GM20431 (cell line): Measurements from ENCODE around the gene MACROD2.

Experiments
- in situ Hi-C: fragments of 300-500 bp; cut with MseI, MboI; formaldehyde crosslinking; loops from one replicate; pipeline ENCODE4 v1.15.0; 2020; ENCODE audit warnings: low sequenced_read_pairs; ENCODE audit not compliant: unreplicated experiment

The MACROD2 gene

DNA sequence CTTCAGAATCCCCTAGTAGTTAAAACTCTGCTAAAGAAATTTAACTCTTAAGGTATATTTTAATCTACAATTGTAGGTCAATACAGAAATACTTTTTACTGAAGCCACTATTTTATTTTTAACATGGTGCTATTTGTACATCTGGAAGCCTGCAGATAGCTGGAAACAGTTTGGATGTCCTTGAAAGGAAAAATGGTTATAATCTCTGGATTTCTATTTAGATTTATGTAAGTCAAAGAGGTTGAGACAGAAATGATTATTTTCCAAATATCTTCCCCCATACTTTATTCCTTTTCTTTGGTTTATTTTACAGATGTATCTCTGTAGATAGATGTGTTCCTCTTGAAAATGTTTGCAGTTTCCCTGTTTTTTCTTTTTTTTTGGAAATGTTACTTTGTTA is 1575.7 kb downstream of the MACROD2 start:
- in situ Hi-C loops: no loop called here

DNA sequence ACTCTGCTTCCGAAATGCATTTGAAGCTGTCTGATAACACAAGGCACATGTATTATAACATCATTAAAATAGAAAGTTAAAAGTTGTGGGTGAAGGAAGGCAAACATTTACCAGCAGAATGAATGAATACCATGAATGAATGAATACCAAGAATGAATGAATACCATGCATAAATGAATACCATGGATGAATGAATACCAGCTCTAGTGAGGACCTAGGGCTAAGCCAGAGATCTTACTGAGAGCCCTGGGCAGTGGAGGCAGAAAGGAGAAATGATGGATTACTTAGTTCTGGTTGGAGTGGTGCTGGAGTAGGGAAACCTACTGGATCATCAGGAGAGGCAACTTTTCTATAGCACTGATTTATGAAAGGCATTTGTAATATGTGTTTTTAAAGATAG is 1579.9 kb downstream of the MACROD2 start:
- in situ Hi-C loops: no loop called here

DNA sequence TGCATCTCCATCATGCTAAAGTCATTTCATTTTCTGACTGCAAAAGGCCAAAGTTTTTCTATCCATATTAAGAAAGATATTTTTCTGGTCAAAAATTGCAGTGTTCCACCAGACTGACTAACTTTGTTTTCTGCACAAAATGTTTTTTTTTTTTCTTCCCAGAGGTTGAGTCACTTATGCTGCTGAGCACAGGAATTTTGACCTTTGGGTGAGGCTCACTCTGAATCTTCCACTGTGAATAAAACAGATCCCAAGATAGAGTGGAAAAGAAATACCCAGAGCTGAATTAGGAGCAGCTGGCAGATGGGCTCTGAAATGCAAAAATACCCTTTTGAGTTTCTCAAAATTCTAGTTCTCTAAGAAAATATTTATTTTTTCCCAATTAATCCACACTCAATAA is 1581.1 kb downstream of the MACROD2 start:
- in situ Hi-C loops: no loop called here

DNA sequence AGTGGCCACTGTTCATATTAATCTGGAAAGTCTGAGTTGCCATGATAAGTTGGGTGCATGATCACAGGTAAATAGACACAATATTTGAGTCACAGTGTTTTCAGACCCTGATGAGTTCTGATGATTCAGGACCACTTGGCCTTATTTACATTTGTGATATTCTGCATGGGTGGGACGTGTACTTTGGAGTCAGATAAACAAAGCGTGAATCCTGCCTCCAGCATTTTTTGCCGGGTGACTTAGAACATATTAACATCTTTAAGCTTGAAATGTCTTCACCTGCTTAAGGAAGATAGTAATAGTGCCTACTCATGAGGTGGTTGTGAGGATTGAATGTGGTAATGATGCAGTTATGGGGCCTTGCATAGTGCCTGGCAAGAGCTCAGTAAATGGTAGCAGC is 1582.8 kb downstream of the MACROD2 start:
- in situ Hi-C loops: no loop called here

DNA sequence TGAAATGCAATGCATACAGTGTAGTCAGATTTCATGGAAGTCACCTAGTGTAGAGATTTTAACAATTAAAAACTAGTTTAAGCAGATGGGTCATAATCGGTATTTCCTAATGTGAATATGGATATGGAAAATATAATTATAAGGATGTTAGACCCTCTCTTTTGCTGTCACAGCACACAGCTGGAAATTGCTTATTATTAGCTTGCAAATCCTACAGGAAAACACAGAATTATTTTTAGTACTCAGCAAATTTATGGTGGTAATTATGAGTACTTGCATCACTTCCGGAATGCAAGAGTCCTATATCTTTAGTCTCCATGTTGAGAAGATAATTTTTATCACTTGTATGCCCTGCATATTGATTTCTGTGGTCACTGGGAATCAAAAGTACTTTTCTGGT is 1584.4 kb downstream of the MACROD2 start:
- in situ Hi-C loops: no loop called here

DNA sequence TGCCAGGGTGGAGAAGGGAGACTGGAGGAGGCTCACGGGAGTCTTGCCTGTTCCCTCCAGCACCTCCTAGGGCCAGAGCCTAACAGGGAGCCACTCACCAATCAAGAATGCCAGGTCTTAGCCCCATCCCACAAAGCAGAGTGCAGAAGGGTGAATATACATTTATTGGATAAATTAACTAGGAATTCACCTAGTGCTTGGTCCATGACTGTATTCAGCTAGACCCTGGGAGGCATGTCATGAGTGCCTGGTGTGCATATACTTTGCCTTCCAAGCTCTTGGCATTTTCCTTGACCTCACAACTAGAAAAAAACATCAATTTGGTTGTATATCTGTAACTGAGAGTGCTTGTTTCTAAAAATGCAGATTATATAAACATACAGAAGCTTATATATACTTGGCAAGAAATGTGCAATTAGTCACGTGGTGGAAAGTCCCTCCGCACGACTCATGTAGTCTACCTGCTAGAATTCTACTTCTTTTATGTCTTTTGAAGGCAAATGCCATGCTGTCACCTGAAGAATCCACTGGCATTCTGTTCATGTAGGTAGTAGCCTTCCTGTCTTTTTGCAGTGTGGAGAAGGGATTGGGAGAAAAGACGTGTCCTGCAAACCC is 1586.9 kb downstream of the MACROD2 start:
- in situ Hi-C loops: no loop called here

DNA sequence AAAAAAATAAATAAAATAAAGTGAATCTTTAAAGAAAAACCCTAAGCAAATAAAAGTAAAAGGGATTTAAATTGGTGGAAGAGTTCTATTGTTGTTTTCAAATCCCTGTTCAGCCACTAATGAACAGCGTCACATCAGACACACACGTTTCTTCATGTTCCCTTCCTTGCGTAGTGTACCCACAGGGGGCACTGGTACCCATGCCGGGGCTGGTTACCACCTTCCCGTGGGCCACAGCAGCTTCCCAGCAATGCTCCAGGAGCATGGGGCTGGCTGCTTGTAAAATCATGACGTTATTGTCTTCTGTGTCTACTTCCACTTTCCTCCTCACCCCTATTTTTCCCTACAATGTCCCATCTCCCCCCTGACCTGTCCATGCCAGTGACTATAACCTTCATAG is 1589.2 kb downstream of the MACROD2 start:
- in situ Hi-C loops: no loop called here

DNA sequence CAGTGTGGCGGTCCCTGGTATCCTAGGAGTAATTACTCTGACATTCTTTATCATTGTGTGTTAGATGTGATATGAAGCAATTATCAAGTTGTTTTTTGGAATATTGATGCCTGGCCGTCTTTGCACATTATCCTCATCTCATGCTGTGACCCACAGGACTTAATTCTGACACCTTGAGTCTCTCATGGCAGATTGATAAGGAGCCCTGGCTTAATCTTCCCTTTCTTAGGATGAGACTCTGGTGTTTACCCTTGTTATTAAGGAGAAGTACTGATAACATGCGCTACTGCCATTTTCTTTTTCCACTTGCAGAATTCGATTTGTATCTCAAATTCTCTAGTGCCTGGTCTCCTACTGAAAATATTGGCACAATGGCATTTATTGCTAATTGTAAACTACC is 1597.8 kb downstream of the MACROD2 start:
- in situ Hi-C loops: no loop called here

DNA sequence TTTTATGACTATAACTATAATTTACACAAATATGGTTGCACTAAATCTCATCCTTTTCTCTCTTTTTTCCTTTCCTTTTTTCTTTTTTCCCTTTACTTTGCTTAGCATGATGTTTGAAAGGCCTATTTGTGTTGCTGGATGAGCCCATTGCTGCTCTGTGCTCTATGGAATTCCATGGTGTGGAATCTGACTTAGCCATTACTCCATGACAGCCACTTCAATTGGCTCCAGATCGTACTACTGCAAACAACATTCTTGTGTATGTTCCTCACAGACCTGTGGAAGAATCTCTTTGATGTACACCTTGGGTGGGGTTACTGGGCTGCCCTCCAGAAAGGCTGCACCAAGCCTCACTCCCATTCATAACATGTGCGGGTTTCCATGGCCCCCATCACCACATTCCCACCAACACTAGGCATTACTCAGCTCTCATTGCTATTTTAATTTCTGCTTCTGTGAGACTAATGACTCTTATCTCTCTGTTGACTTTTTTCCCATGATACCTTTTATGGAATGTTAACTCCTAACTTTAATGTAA is 1598.9 kb downstream of the MACROD2 start:
- in situ Hi-C loops: no loop called here

DNA sequence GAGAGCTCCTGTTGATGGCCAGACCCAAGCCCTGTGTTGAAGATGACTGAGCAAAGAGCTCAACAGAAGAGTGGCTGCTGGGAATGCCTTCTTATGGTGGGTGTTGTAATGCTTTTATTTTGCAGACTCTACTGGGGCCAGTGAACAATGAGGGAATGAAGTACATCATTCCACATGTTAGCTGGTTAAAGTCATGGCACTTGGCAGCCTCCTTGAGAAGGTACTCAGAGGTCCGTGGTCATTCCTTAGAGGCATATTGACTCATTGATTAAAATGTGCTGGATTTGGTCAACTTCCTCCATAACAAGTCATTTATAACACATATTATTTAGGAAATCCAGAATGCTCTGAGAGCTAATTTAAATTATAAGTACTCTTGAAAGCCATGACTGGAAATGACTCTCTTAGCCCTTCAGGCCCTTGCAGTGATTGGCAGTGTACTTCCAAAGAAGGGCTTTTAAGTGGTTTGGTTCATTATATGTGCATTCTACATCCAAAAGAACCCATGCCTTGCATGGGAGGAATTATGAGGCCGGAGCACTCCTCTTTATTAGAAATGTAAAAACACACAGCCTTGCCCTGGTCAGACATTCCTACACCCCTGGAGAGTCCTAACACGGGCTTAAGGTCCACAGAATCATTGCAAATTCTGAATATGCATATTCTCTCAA is 1601.0 kb downstream of the MACROD2 start:
- in situ Hi-C loops: no loop called here

DNA sequence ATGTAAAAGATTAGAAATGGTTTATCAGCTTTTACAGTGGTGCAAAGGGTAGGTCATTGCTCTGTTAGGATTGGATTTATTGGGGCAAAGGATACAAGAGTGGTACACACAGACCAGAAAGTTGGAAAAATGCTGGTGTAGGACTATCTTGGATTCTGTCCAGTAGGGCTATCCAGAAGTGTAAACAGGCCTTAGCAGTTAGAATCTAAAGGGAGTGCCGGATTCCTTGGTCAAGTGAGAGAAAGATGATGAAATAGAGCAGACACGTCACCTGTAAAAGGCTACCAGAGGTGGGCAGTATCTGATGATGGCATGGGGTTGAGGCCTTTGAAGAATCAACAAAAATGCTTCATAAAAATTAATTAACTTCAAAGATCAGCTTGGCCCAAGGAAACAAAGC is 1602.0 kb downstream of the MACROD2 start:
- in situ Hi-C loops: no loop called here

DNA sequence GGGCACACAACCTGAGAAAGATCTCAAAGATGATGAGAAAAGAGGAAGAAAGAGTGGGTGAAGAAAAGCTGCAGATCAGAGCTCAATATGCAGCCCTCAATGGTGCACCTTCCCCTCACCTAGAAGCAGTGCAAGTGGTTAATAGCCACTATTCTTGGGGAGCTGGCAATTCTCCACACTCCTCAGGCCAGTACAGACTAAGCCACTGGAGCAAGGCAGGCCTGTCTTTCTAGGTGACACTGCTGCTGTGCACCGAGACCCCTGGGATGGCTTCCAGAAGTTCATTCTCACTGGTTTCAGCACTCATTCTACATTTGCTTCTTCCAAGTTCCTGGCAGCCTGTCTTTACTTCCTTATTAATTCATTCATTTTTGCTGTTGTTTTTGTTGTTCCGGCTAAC is 1604.6 kb downstream of the MACROD2 start:
- in situ Hi-C loops: no loop called here

DNA sequence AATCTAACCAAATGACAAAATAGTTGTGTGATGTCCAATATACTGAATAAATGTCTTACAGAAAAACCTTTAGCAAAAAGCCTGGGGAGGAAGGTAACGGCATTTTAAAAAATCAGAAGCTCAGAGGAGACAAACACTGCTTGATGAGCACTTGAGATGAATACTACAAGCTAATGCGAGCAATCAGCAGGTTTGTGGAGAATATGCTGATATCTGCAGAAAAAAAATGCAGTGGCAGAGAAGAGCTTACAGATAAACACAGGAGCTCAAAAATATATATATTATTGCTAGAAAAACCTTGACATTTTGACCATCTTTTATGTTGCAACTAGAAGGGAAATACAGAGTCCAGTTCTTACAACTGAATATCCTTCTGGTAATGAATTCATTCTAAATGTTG is 1605.2 kb downstream of the MACROD2 start:
- in situ Hi-C loops: no loop called here

DNA sequence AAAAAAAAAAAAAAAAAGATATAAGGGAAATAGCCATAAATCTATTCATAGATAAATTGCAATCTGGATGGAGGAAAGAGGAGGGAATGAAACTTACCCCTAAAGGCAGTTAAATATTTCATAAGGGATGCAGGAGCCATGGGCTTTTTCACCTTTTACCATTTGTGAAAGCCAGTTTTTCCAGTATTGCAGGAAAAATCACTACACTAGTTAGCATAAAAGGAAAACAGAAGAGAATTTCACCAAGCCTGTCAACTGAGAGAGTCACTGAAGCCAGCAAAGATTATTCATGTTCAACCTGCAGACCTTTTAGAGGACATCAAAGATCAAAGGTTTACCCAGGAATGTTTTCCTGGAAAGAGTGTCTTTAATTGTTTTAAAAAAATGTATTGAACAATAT is 1608.2 kb downstream of the MACROD2 start:
- in situ Hi-C loops: no loop called here

DNA sequence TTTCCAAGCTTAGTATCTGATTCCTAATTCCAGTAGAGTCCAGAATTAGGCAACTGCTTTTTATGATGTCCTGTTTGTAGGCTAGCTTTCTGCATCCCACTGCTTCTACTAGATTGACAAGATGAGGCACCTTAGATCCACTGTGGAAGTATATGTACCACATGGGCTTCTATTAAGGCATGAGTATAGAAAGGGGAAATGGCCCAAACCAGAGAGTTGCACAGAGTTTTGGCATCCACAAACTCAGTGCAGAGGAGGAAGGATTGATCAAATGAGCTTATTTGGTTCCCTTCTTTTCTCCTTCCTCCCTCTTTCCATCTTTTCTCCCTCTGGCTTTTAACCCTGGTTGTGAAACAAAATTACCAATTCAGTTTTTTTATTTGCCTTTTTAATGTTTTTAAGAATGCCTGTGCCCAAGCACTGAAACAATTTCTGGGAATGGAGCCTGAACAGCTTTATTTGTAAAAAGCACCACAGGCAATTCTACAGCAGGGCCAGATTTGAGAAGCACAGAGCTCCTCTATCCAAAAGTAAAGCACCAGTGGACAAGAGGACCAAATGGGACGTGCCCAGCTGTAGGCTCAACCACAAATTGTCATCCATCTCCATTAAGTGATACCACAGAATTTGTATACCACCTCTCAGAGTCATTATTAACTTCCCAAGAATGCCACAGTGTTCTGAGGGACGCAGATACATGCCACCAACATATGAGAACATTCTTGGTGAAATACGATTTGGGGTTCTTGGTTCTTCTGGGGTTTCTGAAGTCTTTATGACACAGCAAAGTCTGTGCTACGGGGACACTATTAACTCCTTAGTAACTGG is 1608.9 kb downstream of the MACROD2 start:
- in situ Hi-C loops: no loop called here

DNA sequence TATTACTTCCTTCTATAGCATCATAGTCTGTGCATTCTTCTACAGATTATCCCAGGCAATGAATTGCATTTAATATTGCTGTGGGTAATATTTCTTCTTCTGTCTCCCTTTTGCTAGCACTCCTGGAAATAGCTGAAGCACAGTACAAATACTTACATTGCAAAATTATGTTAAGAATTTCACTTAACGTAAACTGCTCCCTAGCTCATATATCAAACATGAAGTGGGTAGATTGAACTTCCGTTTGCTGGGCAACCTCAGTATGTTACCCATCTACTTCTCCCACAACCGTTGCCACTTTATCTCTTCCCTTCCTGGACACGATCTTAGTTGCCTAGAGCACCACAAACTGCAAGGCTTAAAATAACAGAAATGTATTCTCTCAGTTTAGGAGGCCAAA is 1614.6 kb downstream of the MACROD2 start:
- in situ Hi-C loops: no loop called here

DNA sequence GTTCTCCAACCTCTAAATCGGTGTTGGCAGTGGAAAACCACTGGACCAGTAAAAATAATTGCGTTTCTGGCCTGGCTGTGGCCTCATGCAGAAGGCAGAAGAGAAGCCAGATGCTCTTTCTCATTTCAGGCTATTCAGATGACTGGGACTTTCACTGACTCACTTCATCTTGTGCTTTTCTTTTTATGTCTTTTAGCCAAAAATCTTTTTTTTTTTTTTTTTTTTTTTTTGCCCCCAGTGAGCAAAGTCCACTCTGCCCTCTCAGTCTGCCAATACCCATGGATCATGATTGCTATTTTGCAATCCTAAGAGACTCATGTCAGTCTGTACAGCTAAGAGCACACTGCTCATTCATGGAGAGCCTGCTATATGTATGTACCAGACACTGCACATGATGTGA is 1615.5 kb downstream of the MACROD2 start:
- in situ Hi-C loops: no loop called here

DNA sequence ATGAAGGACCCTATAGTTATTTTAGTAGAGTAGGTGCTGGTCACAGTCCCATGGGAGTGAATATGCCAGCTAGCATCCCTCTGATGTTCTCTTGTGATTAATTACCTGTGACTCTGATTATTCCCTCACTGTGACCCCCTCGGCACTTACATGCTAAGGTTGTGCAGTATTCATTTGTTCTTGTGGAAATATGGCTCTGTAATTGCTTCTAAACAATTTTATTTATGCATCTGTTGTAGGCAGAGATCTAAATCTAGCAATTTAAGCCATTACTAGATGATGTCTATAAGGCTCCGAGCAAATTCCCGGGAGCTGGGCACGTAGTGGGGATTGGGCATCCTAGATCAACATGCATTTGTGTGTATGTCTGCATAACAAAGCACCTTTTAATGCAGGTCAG is 1616.2 kb downstream of the MACROD2 start:
- in situ Hi-C loops: no loop called here

DNA sequence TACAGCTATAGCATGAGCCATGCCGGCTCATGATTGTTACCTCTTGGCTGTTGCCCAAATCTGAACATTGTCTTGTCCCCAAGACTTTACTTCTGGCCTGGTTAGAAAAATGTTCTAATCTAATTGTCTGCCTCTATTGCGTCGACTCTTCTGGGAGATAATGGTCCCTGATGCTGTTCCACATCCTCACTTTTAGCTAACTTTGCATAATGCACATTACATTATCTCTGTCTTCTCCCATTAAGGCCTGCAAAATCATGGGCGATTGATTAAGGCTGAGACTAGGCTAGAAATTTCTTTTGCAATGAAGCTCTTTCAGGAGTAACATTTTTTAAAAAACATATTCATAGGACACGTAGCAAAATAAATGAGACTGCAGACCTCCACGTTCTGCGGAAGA is 1616.9 kb downstream of the MACROD2 start:
- in situ Hi-C loops: no loop called here

DNA sequence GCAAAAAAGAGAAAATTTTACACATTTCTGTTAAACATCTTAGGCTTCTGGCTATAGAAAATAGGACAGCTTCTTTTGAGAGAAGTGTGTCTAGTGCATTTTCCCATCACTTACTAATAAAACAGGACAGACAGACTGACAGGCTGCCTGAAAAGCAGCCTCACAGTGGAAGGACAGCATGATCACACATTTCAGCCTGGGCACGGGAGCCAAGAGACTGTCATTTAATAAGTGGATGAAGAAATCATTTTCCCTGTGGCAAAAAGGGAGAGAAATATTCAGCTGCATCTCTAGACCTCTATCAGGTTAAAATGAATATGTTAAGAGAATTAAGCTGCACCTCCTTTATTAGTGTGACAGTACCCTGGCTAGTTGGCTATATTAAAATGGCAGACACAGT is 1617.5 kb downstream of the MACROD2 start:
- in situ Hi-C loops: no loop called here

DNA sequence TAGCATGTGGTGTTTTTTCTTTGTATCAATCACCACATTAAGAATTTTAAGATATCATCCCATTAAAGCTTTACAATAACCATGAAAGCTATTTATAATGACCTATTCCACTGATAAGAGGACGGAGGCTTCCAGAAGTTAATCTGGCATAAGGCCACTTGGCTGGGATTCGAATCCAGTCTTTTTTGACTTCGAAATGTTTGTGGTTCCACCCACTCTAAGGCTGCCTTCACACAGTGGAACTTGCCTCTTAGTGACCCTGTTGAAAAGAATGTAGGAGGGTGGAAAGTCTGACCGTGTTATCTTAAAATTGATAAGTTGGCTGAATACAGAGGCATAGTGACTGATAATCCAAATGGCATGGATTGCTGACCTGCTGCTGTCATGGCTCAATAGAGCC is 1618.2 kb downstream of the MACROD2 start:
- in situ Hi-C loops: no loop called here
